Endodermal cell (in vitro differentiated cells): ENCODE data around the gene SLC22A16. TPM values are rescaled to one million over a fixed set of nuclear protein-coding genes. Genes with fewer than 3 reads are reported as not detected.

Experiments
- DNase-seq: peaks from one replicate; pipeline ENCODE4 v3.0.0-alpha.2; 2017
- H3K27ac ChIP-seq: 2 replicates; pipeline ENCODE4 v1.5.1; 2013; ENCODE audit warnings: mild to moderate bottlenecking, low read depth, low read length, moderate library complexity
- H3K27me3 ChIP-seq: 2 replicates; pipeline ENCODE4 v1.6.1; 2013; ENCODE audit warnings: mild to moderate bottlenecking, low read length, moderate library complexity; ENCODE audit not compliant: insufficient read depth, control insufficient read depth, poor library complexity, severe bottlenecking
- H3K36me3 ChIP-seq: 2 replicates; pipeline ENCODE4 v1.7.0; 2013; ENCODE audit warnings: mild to moderate bottlenecking, low read length, moderate library complexity; ENCODE audit not compliant: control insufficient read depth, insufficient read depth
- H3K4me1 ChIP-seq: one replicate; pipeline ENCODE4 v1.7.0; 2013; ENCODE audit warnings: low read length; ENCODE audit not compliant: control insufficient read depth, insufficient read depth
- H3K4me3 ChIP-seq: 2 replicates; pipeline ENCODE4 v1.5.1; 2013; ENCODE audit warnings: mild to moderate bottlenecking, low read length, moderate library complexity
- H3K9ac ChIP-seq: 2 replicates; pipeline ENCODE4 v1.6.1; 2013; ENCODE audit warnings: mild to moderate bottlenecking, low read length, moderate library complexity; ENCODE audit not compliant: poor library complexity, severe bottlenecking; ENCODE audit errors: extremely low read depth
- H3K9me3 ChIP-seq: 2 replicates; pipeline ENCODE4 v1.6.1; 2013; ENCODE audit warnings: mild to moderate bottlenecking, low read length, moderate library complexity; ENCODE audit not compliant: control insufficient read depth
- H3K27ac Mint-ChIP-seq: 2 replicates; pipeline ENCODE4 v1.8.0; 2020; ENCODE audit warnings: mixed read lengths
- H3K27me3 Mint-ChIP-seq: 2 replicates; pipeline ENCODE4 v1.8.0; 2021; ENCODE audit warnings: mild to moderate bottlenecking, mixed read lengths; ENCODE audit not compliant: insufficient read depth
- H3K36me3 Mint-ChIP-seq: 2 replicates; pipeline ENCODE4 v1.8.0; 2020; ENCODE audit warnings: low read depth, mixed read lengths
- H3K4me1 Mint-ChIP-seq: 2 replicates; pipeline ENCODE4 v1.8.0; 2020; ENCODE audit warnings: mixed read lengths
- H3K4me3 Mint-ChIP-seq: 2 replicates; pipeline ENCODE4 v1.8.0; 2020; ENCODE audit warnings: mild to moderate bottlenecking, moderate library complexity, mixed read lengths
- H3K9me3 Mint-ChIP-seq: 2 replicates; pipeline ENCODE4 v1.8.0; 2020; ENCODE audit warnings: mild to moderate bottlenecking, mixed read lengths
- CTCF ChIP-seq: fragments of 200-600 bp; sonication (generic); conservative IDR thresholded peaks from 2 replicates; pipeline ENCODE4 v1.5.0; 2021; ENCODE audit warnings: antibody characterized with exemption, mild to moderate bottlenecking
- WGBS, 2 experiments: methylation state at CpG; one replicate each; pipeline versions ENCODE4 v1.1.5 to v1.1.7; 2013; ENCODE audit warnings: missing lambda C conversion rate in 2 of 2, mixed read lengths in 1 of 2; ENCODE audit not compliant: insufficient coverage in 1 of 2, insufficient read length in 1 of 2; 5-methylcytosine and 5-hydroxymethylcytosine counted together
- total RNA-seq, 2 donors: library from RNA; stranded (reverse); fragmentation: NEBNext Ultra II Directional in 1 of 2; extraction: Animal tissue kit (Norgen Biotek cat#: 25700) in 1 of 2; gene quantifications; 2 replicates in 1 of 2; 3 replicates in 1 of 2; pipeline ENCODE4 v1.2.1, GENCODE V29; 2021

SLC22A16 gene
- total RNA-seq, 2 donors from 2014 or later = not detected

DNA sequence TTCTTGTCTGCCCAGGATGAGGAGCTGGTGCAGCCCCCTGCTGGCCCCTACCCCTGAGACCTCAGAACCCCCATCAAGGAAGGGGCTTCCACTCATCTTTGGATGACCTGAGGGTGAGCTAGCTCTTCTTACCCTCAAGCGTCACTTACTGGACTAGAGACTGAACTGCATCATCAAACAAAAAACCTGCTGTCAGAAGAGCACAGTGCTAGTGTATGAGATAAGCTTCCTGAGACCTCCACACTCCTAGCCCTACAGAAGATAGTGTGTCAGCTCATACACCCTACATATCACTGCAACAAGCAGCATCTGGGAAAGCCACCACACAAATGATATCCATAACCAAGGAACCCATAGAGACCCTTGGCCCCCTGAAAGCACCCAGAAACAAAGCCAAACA lies 15.0 kb downstream of the SLC22A16 start:
- peaks cover 2% of the 10 kb centered on the region for H3K36me3 Mint-ChIP-seq
- H3K9me3 Mint-ChIP-seq = peaks cover 38% of the 10 kb centered on the region
- no peak for TF ChIP-seq CTCF

GRCh38 chr6:110459137-110459536 lies 17.3 kb downstream of the SLC22A16 start:
- no peak for DNase-seq
- no peak overlapping the region for H3K4me3 ChIP-seq
- H3K9ac ChIP-seq = no peak overlapping the region
- H3K36me3 ChIP-seq = no peaks in the 10 kb centered on the region
- Mint-ChIP-seq H3K27me3 (no peaks in the 10 kb centered on the region), H3K36me3 (peaks cover 2% of the 10 kb centered on the region), H3K4me3 (no peak overlapping the region), H3K9me3 (peaks cover 29% of the 10 kb centered on the region), H3K4me1 (no peaks in the 10 kb centered on the region), H3K27ac (no peak overlapping the region)
- WGBS, 2 experiments = 78 to 97% methylated on average over 1 to 2 of the region's 2 CpGs
- H3K27me3 ChIP-seq = no peaks in the 10 kb centered on the region
- H3K27ac ChIP-seq = no peak overlapping the region
- no peaks in the 10 kb centered on the region for H3K4me1 ChIP-seq
- peaks cover 34% of the 10 kb centered on the region for H3K9me3 ChIP-seq
- TF ChIP-seq CTCF = no peak

More for the DNA sequence above, 15.0 kb downstream of the SLC22A16 start:
- WGBS, 2 experiments = 94% methylated on average over 1 of the region's 1 CpG; no CpG with 5 or more reads in 1 of the 2 experiments
- no peak overlapping the region for H3K27ac Mint-ChIP-seq
- no peak overlapping the region for H3K4me3 Mint-ChIP-seq
- H3K27me3 ChIP-seq = no peaks in the 10 kb centered on the region
- H3K4me1 Mint-ChIP-seq = no peaks in the 10 kb centered on the region
- no peak for DNase-seq
- H3K4me3 ChIP-seq = no peak overlapping the region
- no peak overlapping the region for H3K27ac ChIP-seq
- no peaks in the 10 kb centered on the region for H3K4me1 ChIP-seq
- H3K9me3 ChIP-seq = peaks cover 45% of the 10 kb centered on the region
- no peaks in the 10 kb centered on the region for H3K27me3 Mint-ChIP-seq
- no peak overlapping the region for H3K9ac ChIP-seq
- H3K36me3 ChIP-seq = no peaks in the 10 kb centered on the region

DNA sequence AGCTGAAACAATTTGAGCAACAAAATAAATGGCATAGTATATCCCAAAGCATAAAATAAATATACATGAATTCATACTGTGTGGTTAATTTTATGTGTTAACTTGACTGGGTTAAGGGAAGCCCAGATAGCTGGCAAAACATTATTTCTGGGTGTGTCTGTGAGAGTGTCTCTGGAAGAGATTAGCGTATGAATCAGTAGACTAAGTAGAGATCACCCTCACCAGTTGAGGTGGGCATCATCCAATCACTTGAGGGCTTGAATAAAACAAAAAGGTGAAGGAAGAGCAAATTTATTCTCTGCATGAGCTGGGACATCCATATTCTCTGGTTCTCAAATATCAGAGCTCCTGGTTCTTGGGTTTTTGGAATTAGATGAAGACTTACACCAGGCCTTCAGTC lies 17.9 kb downstream of the SLC22A16 start:
- Mint-ChIP-seq H3K4me3 (no peak overlapping the region), H3K9me3 (peaks cover 28% of the 10 kb centered on the region), H3K27ac (no peak overlapping the region), H3K36me3 (peaks cover 2% of the 10 kb centered on the region), H3K4me1 (peaks cover under 1% of the 10 kb centered on the region), H3K27me3 (no peaks in the 10 kb centered on the region)
- H3K9me3 ChIP-seq = peaks cover 34% of the 10 kb centered on the region
- TF ChIP-seq CTCF = no peak
- WGBS, 2 experiments = 97 to 100% methylated on average over 1 of the region's 1 CpG
- H3K9ac ChIP-seq = no peak overlapping the region
- no peak overlapping the region for H3K27ac ChIP-seq
- no peaks in the 10 kb centered on the region for H3K27me3 ChIP-seq
- no peak for DNase-seq
- H3K36me3 ChIP-seq = no peaks in the 10 kb centered on the region
- H3K4me3 ChIP-seq = no peak overlapping the region
- no peaks in the 10 kb centered on the region for H3K4me1 ChIP-seq
